Measurements from ENCODE around the gene ARHGEF37. TPM values are rescaled to one million over a fixed set of nuclear protein-coding genes. Genes with fewer than 3 reads are reported as not detected.

Gene ARHGEF37
- total RNA-seq, 1 experiment from 2014 or later, result 0.42 TPM

DNA sequence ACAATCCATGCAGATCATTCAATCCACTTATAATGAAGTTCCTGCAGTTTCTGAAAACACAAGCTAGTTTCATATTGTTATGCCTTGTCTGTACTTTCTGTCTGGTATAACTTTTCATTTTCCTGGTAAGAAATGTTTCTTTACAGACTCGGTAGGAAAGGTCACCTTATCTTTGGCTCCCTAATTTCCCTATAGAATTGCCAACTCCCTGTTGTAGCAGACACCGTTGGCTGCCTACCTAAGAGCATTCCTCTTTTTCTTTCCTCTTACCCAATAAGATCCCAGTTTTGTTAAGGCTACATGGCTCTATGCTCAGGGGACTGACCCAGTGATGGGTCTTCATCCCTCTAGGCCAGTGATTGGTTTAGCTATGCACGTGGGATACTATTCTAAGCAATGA is 6.2 kb upstream of the ARHGEF37 start:
- H4K91ac ChIP-seq (ENCODE audit: insufficient read length, low read depth, low read length), result no peak overlapping the region
- no peak for DNase-seq
- H3K18ac ChIP-seq (ENCODE audit: insufficient read length, low read depth, low read length), result no peak overlapping the region
- H3K14ac ChIP-seq (ENCODE audit: insufficient read depth, low read length), result no peak overlapping the region
- Mint-ChIP-seq H3K4me1 (no peaks in the 10 kb centered on the region), H3K27me3 (ENCODE audit: low read depth) (peaks cover 20% of the 10 kb centered on the region), H3K9me3 (no peaks in the 10 kb centered on the region), H3K4me3 (no peak overlapping the region), H3K36me3 (ENCODE audit: insufficient read depth in 1 of 3, low read depth in 3 of 3) (no peaks in the 10 kb centered on the region), H3K27ac (no peak overlapping the region)
- no peak overlapping the region for H3K9ac ChIP-seq (ENCODE audit: extremely low read depth, insufficient read length, low read length)
- no peaks in the 10 kb centered on the region; the same call in 1 of the 2 replicates for H3K79me2 ChIP-seq (ENCODE audit: insufficient read depth, low read length)
- no peak overlapping the region for H3K56ac ChIP-seq (ENCODE audit: insufficient read length, low read depth, low read length)
- H3K27ac ChIP-seq (ENCODE audit: insufficient read length, low read depth, low read length), result no peak overlapping the region
- H3T11ph ChIP-seq (ENCODE audit: low read length), result no peak overlapping the region
- no peak overlapping the region for H2AFZ ChIP-seq (ENCODE audit: low read length)
- no peak overlapping the region for H3K23ac ChIP-seq (ENCODE audit: insufficient read length, low read depth, low read length)
- no peak overlapping the region for H4K8ac ChIP-seq (replicated peaks; ENCODE audit: insufficient read length, low read depth, low read length)
- H4K20me1 ChIP-seq (ENCODE audit: control insufficient read depth, insufficient read depth, insufficient read length), result no peaks in the 10 kb centered on the region
- no peak overlapping the region for H2BK15ac ChIP-seq (ENCODE audit: low read depth, low read length)
- no peaks in the 10 kb centered on the region for H3K4me1 ChIP-seq (ENCODE audit: insufficient read depth, low read length)
- H2BK120ac ChIP-seq (ENCODE audit: low read depth, low read length, poor library complexity, severe bottlenecking), result no peak overlapping the region
- H3K79me1 ChIP-seq (ENCODE audit: insufficient read depth, low read depth, low read length, poor library complexity, severe bottlenecking), result no peaks in the 10 kb centered on the region
- H2AK5ac ChIP-seq (ENCODE audit: insufficient read length, low read length), result no peak overlapping the region
- no peak overlapping the region for H4K5ac ChIP-seq (ENCODE audit: insufficient read length, low read depth, low read length)
- H3K27me3 ChIP-seq (ENCODE audit: insufficient read depth, low read length), result no peaks in the 10 kb centered on the region
- no peak overlapping the region for H2BK5ac ChIP-seq (ENCODE audit: insufficient read length, low read length)
- WGBS (ENCODE audit: extremely low coverage, insufficient read length, low lambda C conversion rate), result no CpG with 5 or more reads among the region's 3 CpGs
- no peaks in the 10 kb centered on the region for H3K23me2 ChIP-seq (ENCODE audit: insufficient read length, low read depth, low read length, poor library complexity, severe bottlenecking)
- H2BK20ac ChIP-seq (ENCODE audit: low read depth, low read length, poor library complexity, severe bottlenecking), result no peak overlapping the region
- H3K4me2 ChIP-seq (ENCODE audit: insufficient read depth, insufficient read length, low read length), result no peak overlapping the region
- H3K4ac ChIP-seq (ENCODE audit: low read depth, low read length), result no peak overlapping the region
- TF ChIP-seq, protein P1, sequence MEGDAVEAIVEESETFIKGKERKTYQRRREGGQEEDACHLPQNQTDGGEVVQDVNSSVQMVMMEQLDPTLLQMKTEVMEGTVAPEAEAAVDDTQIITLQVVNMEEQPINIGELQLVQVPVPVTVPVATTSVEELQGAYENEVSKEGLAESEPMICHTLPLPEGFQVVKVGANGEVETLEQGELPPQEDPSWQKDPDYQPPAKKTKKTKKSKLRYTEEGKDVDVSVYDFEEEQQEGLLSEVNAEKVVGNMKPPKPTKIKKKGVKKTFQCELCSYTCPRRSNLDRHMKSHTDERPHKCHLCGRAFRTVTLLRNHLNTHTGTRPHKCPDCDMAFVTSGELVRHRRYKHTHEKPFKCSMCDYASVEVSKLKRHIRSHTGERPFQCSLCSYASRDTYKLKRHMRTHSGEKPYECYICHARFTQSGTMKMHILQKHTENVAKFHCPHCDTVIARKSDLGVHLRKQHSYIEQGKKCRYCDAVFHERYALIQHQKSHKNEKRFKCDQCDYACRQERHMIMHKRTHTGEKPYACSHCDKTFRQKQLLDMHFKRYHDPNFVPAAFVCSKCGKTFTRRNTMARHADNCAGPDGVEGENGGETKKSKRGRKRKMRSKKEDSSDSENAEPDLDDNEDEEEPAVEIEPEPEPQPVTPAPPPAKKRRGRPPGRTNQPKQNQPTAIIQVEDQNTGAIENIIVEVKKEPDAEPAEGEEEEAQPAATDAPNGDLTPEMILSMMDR (conservative IDR thresholded peaks at IDR 0.05), result no peak
- no peaks in the 10 kb centered on the region for H3K9me3 ChIP-seq (ENCODE audit: control insufficient read depth, low read depth, low read length)
- no peak overlapping the region for H2BK12ac ChIP-seq (ENCODE audit: insufficient read length, low read depth, low read length)
